Measurements from ENCODE around the gene HYAL2.

HYAL2 gene

DNA sequence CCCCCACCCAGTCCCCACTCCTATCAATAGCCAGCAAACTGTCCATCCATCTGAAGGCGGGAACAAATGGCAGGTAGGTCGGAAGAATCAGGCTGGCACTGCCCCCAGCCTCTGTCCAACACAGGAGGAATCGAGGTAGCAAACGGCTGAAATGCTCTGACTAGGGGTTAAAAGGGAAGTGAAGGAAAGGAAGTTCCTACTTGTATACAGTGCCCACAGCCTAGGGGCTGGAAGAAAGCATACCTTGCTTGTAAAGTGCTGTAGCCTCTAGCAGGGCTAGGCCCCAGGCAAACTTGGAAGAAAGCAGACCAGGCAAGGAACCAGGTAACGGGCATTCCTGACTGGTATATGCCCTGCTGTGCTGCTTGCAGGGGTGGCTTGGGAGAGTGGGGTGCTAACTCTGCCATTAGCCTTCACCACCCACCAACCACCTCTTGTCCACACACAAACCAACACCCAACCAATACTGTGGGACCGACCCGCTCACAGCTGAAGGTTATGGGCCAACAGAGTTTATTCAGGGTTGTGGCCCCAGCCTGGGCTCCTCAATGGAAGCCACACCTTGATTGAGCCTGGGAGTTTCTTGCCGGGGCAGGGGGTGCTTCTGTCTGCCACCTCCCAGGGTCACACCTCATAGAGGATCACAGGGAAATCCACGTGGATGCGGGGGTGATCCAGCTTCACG is 3.1 kb upstream of the HYAL2 start:
- no peak for TF ChIP-seq CTCF (IDR thresholded peaks at IDR 0.05)

GRCh38 chr3:50325113-50325480 is 2.6 kb upstream of the HYAL2 start:
- no peak for TF ChIP-seq CTCF (IDR thresholded peaks at IDR 0.05)

- peak; percentile 91 for TF ChIP-seq CTCF (IDR thresholded peaks at IDR 0.05)
Observed at GRCh38 chr3:50324351-50325112, 2.0 kb upstream of the HYAL2 start.

DNA sequence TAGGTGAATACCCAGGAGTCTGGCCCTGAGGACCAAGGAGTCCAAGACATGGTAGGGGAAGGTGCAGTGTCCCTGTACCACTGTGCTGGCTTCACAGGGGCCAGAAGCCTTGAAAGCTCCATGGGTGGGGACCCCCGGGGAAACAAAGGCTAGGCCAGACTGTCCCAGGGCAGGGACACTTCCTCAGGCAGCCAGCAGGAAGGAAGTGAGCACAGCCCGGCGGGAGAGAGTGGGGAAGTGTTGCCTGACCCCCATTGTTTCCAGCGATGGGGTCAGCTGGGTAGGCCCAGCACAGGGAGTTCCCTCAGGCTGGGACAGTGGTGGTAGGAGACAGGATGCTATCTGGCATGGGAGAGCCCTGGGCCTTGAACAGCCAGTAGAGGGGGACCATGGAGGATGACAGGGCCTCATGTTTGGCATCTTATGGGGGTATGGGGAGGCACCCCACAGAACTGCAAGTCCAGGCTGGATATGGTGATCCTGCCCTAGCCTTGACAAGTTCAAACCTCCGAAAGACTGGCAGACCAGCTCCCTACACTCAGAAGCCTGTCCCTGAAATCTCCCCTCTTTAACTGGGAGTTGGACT is 1.2 kb upstream of the HYAL2 start:
- no peak for TF ChIP-seq CTCF (IDR thresholded peaks at IDR 0.05)

DNA sequence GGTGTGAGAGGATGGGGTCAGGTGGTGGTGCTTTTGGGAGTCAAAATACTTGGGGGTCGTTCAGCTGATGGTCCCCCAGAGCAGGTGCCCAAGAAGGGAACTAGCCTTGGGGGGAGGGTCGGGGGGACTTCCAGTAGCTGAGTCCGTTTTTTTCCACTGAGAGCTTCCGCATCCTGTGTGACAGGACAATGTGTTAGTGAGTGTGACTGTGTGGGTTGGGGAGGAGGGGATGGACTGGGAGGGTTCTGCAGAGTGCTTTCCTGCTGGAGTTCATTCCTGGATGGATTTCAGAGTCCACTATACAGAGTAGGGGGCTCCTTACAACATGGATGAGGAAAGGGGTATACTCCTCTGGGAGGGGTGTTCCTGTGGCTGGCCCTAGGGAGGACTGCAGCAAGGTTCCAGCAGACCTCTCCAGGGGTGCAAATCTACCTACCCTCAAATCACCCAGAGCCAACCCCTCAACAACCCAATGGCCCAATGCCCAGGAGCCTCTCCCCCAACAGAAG is 601 bp upstream of the HYAL2 start:
- no peak for TF ChIP-seq CTCF (IDR thresholded peaks at IDR 0.05)

DNA sequence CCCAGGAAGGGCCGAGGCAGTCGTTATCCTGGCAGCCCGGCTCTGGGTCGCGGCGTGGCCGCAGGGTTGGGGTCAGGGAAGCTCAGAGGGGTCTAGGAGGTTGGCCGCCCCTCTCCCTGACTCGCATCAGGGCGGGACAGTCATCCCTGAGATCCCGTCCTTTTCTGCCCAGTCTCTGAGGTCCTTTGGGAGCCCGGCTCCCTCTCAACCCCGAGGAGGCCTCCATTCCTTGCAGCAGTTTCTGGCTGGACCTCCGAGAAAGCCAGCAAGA is 495 bp downstream of the HYAL2 start:
- no peak for TF ChIP-seq CTCF (IDR thresholded peaks at IDR 0.05)

- TF ChIP-seq CTCF (IDR thresholded peaks at IDR 0.05): peak; percentile 63
Observed at GRCh38 chr3:50321336-50322114, 1.0 kb downstream of the HYAL2 start.
